Mucosa of descending colon (tissue), 3 donors: ENCODE results near the gene UBE2L3. TPM values are rescaled to one million over a fixed set of nuclear protein-coding genes. Genes with fewer than 3 reads are reported as not detected.
A peak's percentile ranks its signal among the peaks of the same experiment; 100 is the strongest.
"Not testable (repeated sequence)": the region's sequence is repeated elsewhere in the genome, so short reads cannot be mapped to it uniquely, and the experiment has no call there.

Experiments used
- ATAC-seq: fragments of 200-7000 bp; cut with Tn5 transposase; one replicate; pipeline ENCODE4 v1.9.1; 2020; ENCODE audit warnings: mild to moderate bottlenecking, moderate library complexity
- DNase-seq, 3 donors: peaks; one replicate each; pipeline ENCODE4 v3.0.0-alpha.2; 2020
- H3K36me3 ChIP-seq: fragments of 200-600 bp; one replicate; pipeline ENCODE4 v1.8.0; 2021; ENCODE audit warnings: low read depth, mild to moderate bottlenecking
- H3K4me1 ChIP-seq: fragments of 200-600 bp; one replicate; pipeline ENCODE4 v1.8.0; 2021; ENCODE audit warnings: low read depth, mild to moderate bottlenecking
- H3K4me3 ChIP-seq: fragments of 200-600 bp; one replicate; pipeline ENCODE4 v1.8.0; 2021; ENCODE audit warnings: mild to moderate bottlenecking
- H3K9me3 ChIP-seq: fragments of 200-600 bp; one replicate; pipeline ENCODE4 v1.8.0; 2021; ENCODE audit warnings: mild to moderate bottlenecking
- CTCF ChIP-seq: fragments of 200-600 bp; IDR thresholded peaks from one replicate; pipeline ENCODE4 v1.8.0; 2022; ENCODE audit warnings: antibody characterized with exemption, mild to moderate bottlenecking
- intact Hi-C, 2 donors: fragments of 100-400 bp; cut with DNase I in 1 of 2; cut with micrococcal nuclease in 1 of 2; formaldehyde crosslinking; loops; one replicate each; pipeline versions ENCODE4 v1.11.0 to v1.11.1; 2022; cut with DNase I, micrococcal nuclease
- total RNA-seq, 3 donors: library from RNA; stranded (reverse); fragmentation: NEBNext Ultra II Directional in 2 of 3; extraction: Animal tissue kit (Norgen Biotek cat#: 25700) in 2 of 3; gene quantifications; one replicate each; pipeline versions ENCODE4 v1.2.1 to v1.2.4, GENCODE V29; 2021 to 2023
- donor health status: DM: no; HTN: no; CAD: no; lungs with moderate emphysema.
- donor health status: DM: no; HTN: no; CAD: no.
- donor health status: DM: no; HTN: yes; CAD: no.

UBE2L3 gene
- total RNA-seq, 3 donors from 2014 or later = 52.6 to 60.9 (median 60.7) TPM

GRCh38 chr22:21591695-21592094 is 24.2 kb downstream of the UBE2L3 start:
- H3K4me3 ChIP-seq = no peak overlapping the region
- peaks cover 6% of the 10 kb centered on the region for H3K4me1 ChIP-seq
- no peak for DNase-seq
- TF ChIP-seq CTCF = no peak
- ATAC-seq = peak; percentile 10
- intact Hi-C loops = no loop called here
- H3K9me3 ChIP-seq = no peaks in the 10 kb centered on the region
- H3K36me3 ChIP-seq = no peaks in the 10 kb centered on the region

- ATAC-seq (no peak), DNase-seq (no peak)
- no peak overlapping the region for H3K4me3 ChIP-seq
- no peak for TF ChIP-seq CTCF
- H3K36me3 ChIP-seq = no peaks in the 10 kb centered on the region
- intact Hi-C loops = no loop called here
- peaks cover 6% of the 10 kb centered on the region for H3K4me1 ChIP-seq
- H3K9me3 ChIP-seq = no peaks in the 10 kb centered on the region
These were observed 24.9 kb downstream of the UBE2L3 start for GRCh38 chr22:21592422-21592821.

GRCh38 chr22:21593406-21594232 is 26.1 kb downstream of the UBE2L3 start:
- ATAC-seq (peak; percentile 75), DNase-seq (peak in 1 of 3 donors; percentile 31)
- peaks cover 6% of the 10 kb centered on the region for H3K4me1 ChIP-seq

GRCh38 chr22:21594865-21595452 is 27.4 kb downstream of the UBE2L3 start:
- intact Hi-C loops = no loop called here
- Histone ChIP-seq H3K9me3 (no peaks in the 10 kb centered on the region), H3K36me3 (no peaks in the 10 kb centered on the region), H3K4me1 (peaks cover 6% of the 10 kb centered on the region), H3K4me3 (no peak overlapping the region)
- DNase-seq (no peak), ATAC-seq (no peak)
- no peak for TF ChIP-seq CTCF

More at GRCh38 chr22:21593406-21594232, 26.1 kb downstream of the UBE2L3 start:
- H3K36me3 ChIP-seq = no peaks in the 10 kb centered on the region
- no peak overlapping the region for H3K4me3 ChIP-seq
- intact Hi-C loops = no loop called here
- TF ChIP-seq CTCF = no peak
- H3K9me3 ChIP-seq = no peaks in the 10 kb centered on the region

GRCh38 chr22:21596356-21597135 is 29.0 kb downstream of the UBE2L3 start:
- H3K4me3 ChIP-seq, ATAC-seq, H3K9me3 ChIP-seq, DNase-seq, intact Hi-C loops, H3K4me1 ChIP-seq, H3K36me3 ChIP-seq: not testable (repeated sequence)

GRCh38 chr22:21598302-21598701 is 30.8 kb downstream of the UBE2L3 start:
- no peak for DNase-seq
- Histone ChIP-seq H3K4me1 (no peaks in the 10 kb centered on the region), H3K9me3 (no peaks in the 10 kb centered on the region), H3K36me3 (no peaks in the 10 kb centered on the region), H3K4me3 (no peak overlapping the region)
- no peak for ATAC-seq
- intact Hi-C loops = no loop called here
- TF ChIP-seq CTCF = no peak
